ENCODE results near the gene HMGCLL1.
A peak's percentile ranks its signal among the peaks of the same experiment; 100 is the strongest.

Gene HMGCLL1

GRCh38 chr6:55490871-55491270 lies 88.1 kb downstream of the HMGCLL1 start:
- Mint-ChIP-seq H3K36me3 (ENCODE audit: low read depth) (no peaks in the 10 kb centered on the region), H3K9me3 (no peaks in the 10 kb centered on the region), H3K27ac (no peak overlapping the region), H3K27me3 (ENCODE audit: low read depth, poor library complexity) (no peaks in the 10 kb centered on the region), H3K4me3 (no peak overlapping the region), H3K4me1 (no peaks in the 10 kb centered on the region)
- TF ChIP-seq CTCF (IDR thresholded peaks at IDR 0.05), result no peak
- no peak for DNase-seq

GRCh38 chr6:55474382-55474781 lies 104.6 kb downstream of the HMGCLL1 start:
- Mint-ChIP-seq H3K36me3 (ENCODE audit: low read depth) (peaks cover 10% of the 10 kb centered on the region), H3K4me1 (peaks cover 18% of the 10 kb centered on the region), H3K27ac (peak overlapping the region; percentile 91), H3K9me3 (peaks cover 15% of the 10 kb centered on the region), H3K4me3 (no peak overlapping the region), H3K27me3 (ENCODE audit: low read depth, poor library complexity) (no peaks in the 10 kb centered on the region)
- TF ChIP-seq CTCF (IDR thresholded peaks at IDR 0.05), result no peak
- no peak for DNase-seq

- peaks cover 21% of the 10 kb centered on the region for H3K4me1 Mint-ChIP-seq
- no peak for TF ChIP-seq CTCF (IDR thresholded peaks at IDR 0.05)
- H3K4me3 Mint-ChIP-seq, result no peak overlapping the region
- H3K27me3 Mint-ChIP-seq (ENCODE audit: low read depth, poor library complexity), result no peaks in the 10 kb centered on the region
- DNase-seq, result no peak
- peaks cover 15% of the 10 kb centered on the region for H3K9me3 Mint-ChIP-seq
- H3K27ac Mint-ChIP-seq, result no peak overlapping the region
- H3K36me3 Mint-ChIP-seq (ENCODE audit: low read depth), result peaks cover 10% of the 10 kb centered on the region
Measured at GRCh38 chr6:55473722-55474121, 105.3 kb downstream of the HMGCLL1 start.

GRCh38 chr6:55469951-55470366 lies 109.0 kb downstream of the HMGCLL1 start:
- H3K9me3 Mint-ChIP-seq, result peaks cover 15% of the 10 kb centered on the region
- DNase-seq, result no peak
- H3K4me3 Mint-ChIP-seq, result no peak overlapping the region
- no peaks in the 10 kb centered on the region for H3K27me3 Mint-ChIP-seq (ENCODE audit: low read depth, poor library complexity)
- H3K4me1 Mint-ChIP-seq, result peaks cover 15% of the 10 kb centered on the region
- H3K36me3 Mint-ChIP-seq (ENCODE audit: low read depth), result peaks cover 10% of the 10 kb centered on the region
- no peak for TF ChIP-seq CTCF (IDR thresholded peaks at IDR 0.05)
- no peak overlapping the region for H3K27ac Mint-ChIP-seq

GRCh38 chr6:55456016-55456415 lies 123.0 kb downstream of the HMGCLL1 start:
- Mint-ChIP-seq H3K36me3 (ENCODE audit: low read depth) (no peaks in the 10 kb centered on the region), H3K4me3 (no peak overlapping the region), H3K27ac (no peak overlapping the region), H3K4me1 (no peaks in the 10 kb centered on the region), H3K27me3 (ENCODE audit: low read depth, poor library complexity) (peaks cover 7% of the 10 kb centered on the region), H3K9me3 (no peaks in the 10 kb centered on the region)
- DNase-seq, result no peak
- no peak for TF ChIP-seq CTCF (IDR thresholded peaks at IDR 0.05)

GRCh38 chr6:55450005-55450404 lies 129.0 kb downstream of the HMGCLL1 start:
- Mint-ChIP-seq H3K36me3 (ENCODE audit: low read depth) (no peaks in the 10 kb centered on the region), H3K9me3 (no peaks in the 10 kb centered on the region), H3K27ac (no peak overlapping the region), H3K27me3 (ENCODE audit: low read depth, poor library complexity) (peaks cover 3% of the 10 kb centered on the region), H3K4me1 (no peaks in the 10 kb centered on the region), H3K4me3 (no peak overlapping the region)
- TF ChIP-seq CTCF (IDR thresholded peaks at IDR 0.05), result no peak
- no peak for DNase-seq
